Astrocyte (in vitro differentiated cells and primary cell): ENCODE measurements around the gene EZH1.
"Not testable (repeated sequence)": the region's sequence is repeated elsewhere in the genome, so short reads cannot be mapped to it uniquely, and the experiment has no call there.

Experiments
- EZH2 ChIP-seq: IDR thresholded peaks from 2 replicates; pipeline ENCODE4 v1.6.1; 2012; ENCODE audit warnings: mild to moderate bottlenecking, low read length, inconsistent platforms; ENCODE audit not compliant: insufficient read depth
- TF ChIP-seq, protein P1 (sequence below): IDR thresholded peaks from 2 replicates; pipeline ENCODE4 v1.5.1; 2011; ENCODE audit warnings: low read depth, mild to moderate bottlenecking, inconsistent platforms, low read length, moderate library complexity; ENCODE audit not compliant: insufficient read depth

DNA sequence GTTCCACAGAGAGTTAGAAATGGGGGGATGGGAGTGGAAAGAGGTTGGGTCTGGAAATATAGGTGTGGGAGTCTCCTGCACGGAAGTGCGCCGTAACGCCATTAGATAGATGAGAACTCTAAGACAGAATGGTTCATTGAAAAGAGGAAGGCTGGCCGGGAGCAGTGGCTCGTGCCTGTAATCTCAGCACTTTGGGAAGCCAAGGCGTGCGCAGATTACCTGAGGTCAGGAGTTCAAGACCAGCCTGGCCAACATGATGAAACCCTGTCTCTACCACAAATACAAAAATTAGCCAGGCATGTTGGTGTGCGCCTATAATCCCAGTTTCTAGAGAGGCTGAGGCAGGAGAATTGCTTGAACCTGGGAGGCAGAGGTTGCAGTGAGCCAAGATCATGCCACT is 23.2 kb upstream of the EZH1 start:
- TF ChIP-seq, protein P1, sequence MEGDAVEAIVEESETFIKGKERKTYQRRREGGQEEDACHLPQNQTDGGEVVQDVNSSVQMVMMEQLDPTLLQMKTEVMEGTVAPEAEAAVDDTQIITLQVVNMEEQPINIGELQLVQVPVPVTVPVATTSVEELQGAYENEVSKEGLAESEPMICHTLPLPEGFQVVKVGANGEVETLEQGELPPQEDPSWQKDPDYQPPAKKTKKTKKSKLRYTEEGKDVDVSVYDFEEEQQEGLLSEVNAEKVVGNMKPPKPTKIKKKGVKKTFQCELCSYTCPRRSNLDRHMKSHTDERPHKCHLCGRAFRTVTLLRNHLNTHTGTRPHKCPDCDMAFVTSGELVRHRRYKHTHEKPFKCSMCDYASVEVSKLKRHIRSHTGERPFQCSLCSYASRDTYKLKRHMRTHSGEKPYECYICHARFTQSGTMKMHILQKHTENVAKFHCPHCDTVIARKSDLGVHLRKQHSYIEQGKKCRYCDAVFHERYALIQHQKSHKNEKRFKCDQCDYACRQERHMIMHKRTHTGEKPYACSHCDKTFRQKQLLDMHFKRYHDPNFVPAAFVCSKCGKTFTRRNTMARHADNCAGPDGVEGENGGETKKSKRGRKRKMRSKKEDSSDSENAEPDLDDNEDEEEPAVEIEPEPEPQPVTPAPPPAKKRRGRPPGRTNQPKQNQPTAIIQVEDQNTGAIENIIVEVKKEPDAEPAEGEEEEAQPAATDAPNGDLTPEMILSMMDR: not testable (repeated sequence)
- TF ChIP-seq EZH2: not testable (repeated sequence)
